ENCODE measurements around the gene BRIP1. TPM values are rescaled to one million over a fixed set of nuclear protein-coding genes. Genes with fewer than 3 reads are reported as not detected.

The BRIP1 gene
- total RNA-seq, 1 experiment from 2014 or later: 4.7 TPM

DNA sequence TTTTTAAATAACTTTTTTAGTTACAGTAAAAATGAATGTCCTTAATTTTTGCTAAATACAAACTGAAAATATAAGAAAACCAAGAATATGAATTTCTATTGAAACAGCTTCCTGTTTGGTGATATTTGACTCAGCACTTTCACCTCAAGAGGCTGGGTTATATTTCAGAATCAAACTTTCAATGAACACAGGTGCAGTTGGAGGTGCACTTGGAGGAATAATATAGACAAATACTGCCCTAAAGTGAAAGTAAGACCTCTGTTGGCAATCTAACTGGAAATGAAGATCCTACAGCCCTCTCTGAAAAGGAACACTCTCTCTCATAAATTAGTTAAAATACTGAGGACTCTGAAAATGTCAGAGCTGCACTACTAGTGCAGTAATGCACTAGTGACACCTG, 106.2 kb downstream of the BRIP1 start:
- BruUV-seq (replicated peaks): no TSS peak
- H3K4me1 Mint-ChIP-seq (ENCODE audit: insufficient read depth, unreplicated experiment): no peaks in the 10 kb centered on the region
- intact Hi-C loops (cut with micrococcal nuclease): loop anchor here (5.0 kb wide), 1 partner anchor 50 kb away; no protein-coding TSS in a partner anchor
- H3K9me3 Mint-ChIP-seq (ENCODE audit: unreplicated experiment): peaks cover 19% of the 10 kb centered on the region
- no peak for DNase-seq (ENCODE audit: unreplicated experiment)
- ChIA-PET CTCF (no interaction called here), POLR2A (no interaction called here)
- peaks cover 18% of the 10 kb centered on the region for H3K36me3 Mint-ChIP-seq (ENCODE audit: insufficient read depth, unreplicated experiment)
- no peak for TF ChIP-seq CTCF (IDR thresholded peaks at IDR 0.05; ENCODE audit: unreplicated experiment)
- no peak overlapping the region for H3K4me3 Mint-ChIP-seq (ENCODE audit: unreplicated experiment)
- H3K27me3 Mint-ChIP-seq (ENCODE audit: insufficient read depth, unreplicated experiment): no peaks in the 10 kb centered on the region
- H3K27ac Mint-ChIP-seq (ENCODE audit: low read depth, unreplicated experiment): no peak overlapping the region

DNA sequence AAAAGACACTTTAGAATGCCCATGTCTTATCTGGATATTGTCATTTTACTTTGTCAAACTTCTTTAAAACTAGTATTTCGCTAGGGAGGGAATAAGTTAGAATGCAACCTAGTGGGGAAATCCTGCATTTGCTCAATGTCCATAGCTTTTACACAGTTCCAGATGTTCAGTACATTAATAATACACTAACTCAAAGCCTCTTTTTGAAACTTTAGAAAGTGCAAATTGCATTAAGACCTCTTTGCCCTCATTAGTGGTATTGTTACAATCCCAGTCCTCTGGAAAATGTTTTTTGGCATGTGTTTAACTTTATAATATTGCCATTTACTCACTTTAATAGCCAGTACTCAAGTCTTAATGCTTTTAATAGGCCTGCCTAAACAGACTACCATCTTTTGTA, 106.8 kb downstream of the BRIP1 start:
- peaks cover 13% of the 10 kb centered on the region for H3K9me3 Mint-ChIP-seq (ENCODE audit: unreplicated experiment)
- no peak for DNase-seq (ENCODE audit: unreplicated experiment)
- no TSS peak for BruUV-seq (replicated peaks)
- intact Hi-C loops (cut with micrococcal nuclease): loop anchor here (5.0 kb wide), 1 partner anchor 49 kb away; no protein-coding TSS in a partner anchor
- H3K4me3 Mint-ChIP-seq (ENCODE audit: unreplicated experiment): no peak overlapping the region
- ChIA-PET CTCF (no interaction called here), POLR2A (no interaction called here)
- no peaks in the 10 kb centered on the region for H3K4me1 Mint-ChIP-seq (ENCODE audit: insufficient read depth, unreplicated experiment)
- no peak overlapping the region for H3K27ac Mint-ChIP-seq (ENCODE audit: low read depth, unreplicated experiment)
- H3K36me3 Mint-ChIP-seq (ENCODE audit: insufficient read depth, unreplicated experiment): peaks cover 18% of the 10 kb centered on the region
- no peak for TF ChIP-seq CTCF (IDR thresholded peaks at IDR 0.05; ENCODE audit: unreplicated experiment)
- H3K27me3 Mint-ChIP-seq (ENCODE audit: insufficient read depth, unreplicated experiment): no peaks in the 10 kb centered on the region

DNA sequence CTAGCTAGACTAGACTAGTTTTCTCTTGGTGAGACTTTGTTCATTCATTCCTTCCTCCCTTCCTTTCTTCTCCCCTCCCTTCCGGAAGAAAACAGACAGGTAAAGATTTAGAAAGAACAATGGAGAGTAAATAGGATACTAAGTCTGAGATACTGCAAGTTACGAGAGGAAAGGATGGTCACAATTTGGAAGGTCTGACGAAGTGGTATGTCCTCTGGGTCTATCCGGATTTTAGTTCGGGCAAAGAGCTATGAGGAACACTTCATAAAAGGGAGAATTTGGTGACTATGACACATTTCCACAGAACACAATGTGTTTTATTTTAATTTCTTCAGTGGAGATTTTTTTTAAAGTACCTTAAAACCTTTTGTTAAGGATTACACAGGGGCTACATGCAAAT, 107.7 kb downstream of the BRIP1 start:
- POLR2A ChIA-PET: no interaction called here
- Mint-ChIP-seq H3K27me3 (ENCODE audit: insufficient read depth, unreplicated experiment) (no peaks in the 10 kb centered on the region), H3K9me3 (ENCODE audit: unreplicated experiment) (peaks cover 8% of the 10 kb centered on the region), H3K27ac (ENCODE audit: low read depth, unreplicated experiment) (no peak overlapping the region), H3K4me3 (ENCODE audit: unreplicated experiment) (no peak overlapping the region), H3K4me1 (ENCODE audit: insufficient read depth, unreplicated experiment) (no peaks in the 10 kb centered on the region), H3K36me3 (ENCODE audit: insufficient read depth, unreplicated experiment) (peaks cover 18% of the 10 kb centered on the region)
- no peak for TF ChIP-seq CTCF (IDR thresholded peaks at IDR 0.05; ENCODE audit: unreplicated experiment)
- CTCF ChIA-PET: no interaction called here
- intact Hi-C loops (cut with micrococcal nuclease): loop anchor here (5.0 kb wide), 1 partner anchor 48 kb away; no protein-coding TSS in a partner anchor
- BruUV-seq (replicated peaks): no TSS peak
- DNase-seq (ENCODE audit: unreplicated experiment): no peak

- no TSS peak for BruUV-seq (replicated peaks)
- TF ChIP-seq CTCF (IDR thresholded peaks at IDR 0.05; ENCODE audit: unreplicated experiment): no peak
- no peak for DNase-seq (ENCODE audit: unreplicated experiment)
- Mint-ChIP-seq H3K27ac (ENCODE audit: low read depth, unreplicated experiment) (no peak overlapping the region), H3K27me3 (ENCODE audit: insufficient read depth, unreplicated experiment) (no peaks in the 10 kb centered on the region), H3K36me3 (ENCODE audit: insufficient read depth, unreplicated experiment) (peaks cover 17% of the 10 kb centered on the region), H3K4me1 (ENCODE audit: insufficient read depth, unreplicated experiment) (no peaks in the 10 kb centered on the region), H3K9me3 (ENCODE audit: unreplicated experiment) (peaks cover 3% of the 10 kb centered on the region), H3K4me3 (ENCODE audit: unreplicated experiment) (no peak overlapping the region)
- ChIA-PET CTCF (no interaction called here), POLR2A (interaction anchor here (0.6 kb wide), 1 partner anchor 19 kb away, joined by 3 read pairs; no protein-coding TSS in a partner anchor)
- intact Hi-C loops (cut with micrococcal nuclease): loop anchor here (5.0 kb wide), 1 partner anchor 48 kb away; no protein-coding TSS in a partner anchor
Observed at GRCh38 chr17:61755078-61755477, 108.2 kb downstream of the BRIP1 start.
